GM23338 (cell line): ENCODE results near the gene SYNDIG1. TPM values are rescaled to one million over a fixed set of nuclear protein-coding genes. Genes with fewer than 3 reads are reported as not detected.

Experiments used
- CREB1 ChIP-seq: fragments of 250-450 bp; sonication (Bioruptor Pico); IDR thresholded peaks from 2 replicates; pipeline ENCODE4 v1.5.0; 2020; ENCODE audit warnings: low read depth, mild to moderate bottlenecking, moderate library complexity
- CTCF ChIP-seq, 2 experiments: fragments of 200-600 bp in 1 of 2; sonication (generic) in 1 of 2; conservative IDR thresholded peaks; 2 replicates each; pipeline versions ENCODE4 v1.5.1 to v1.6.1; 2016 to 2017; ENCODE audit warnings: antibody characterized with exemption in 2 of 2, low read depth in 2 of 2, mild to moderate bottlenecking in 2 of 2, moderate library complexity in 1 of 2
- EZH2phosphoT487 ChIP-seq: fragments of 200-600 bp; sonication (generic); IDR thresholded peaks from one replicate; pipeline ENCODE4 v1.8.1; 2018; ENCODE audit warnings: antibody characterized with exemption; ENCODE audit not compliant: unreplicated experiment
- JUNB ChIP-seq: IDR thresholded peaks from one replicate; pipeline ENCODE4 v1.6.1; 2016; ENCODE audit warnings: antibody characterized with exemption; ENCODE audit not compliant: unreplicated experiment
- NANOG ChIP-seq: IDR thresholded peaks from 2 replicates; pipeline ENCODE4 v1.6.1; 2016; ENCODE audit warnings: antibody characterized with exemption, borderline replicate concordance
- ZNF331 ChIP-seq: fragments of 250-450 bp; sonication (Bioruptor Pico); IDR thresholded peaks from 2 replicates; pipeline ENCODE4 v1.5.0; 2020; ENCODE audit warnings: low read depth, mild to moderate bottlenecking, moderate library complexity
- ZNF462 ChIP-seq: fragments of 250-450 bp; sonication (Bioruptor Pico); IDR thresholded peaks from 2 replicates; pipeline ENCODE4 v1.5.0; 2020; ENCODE audit warnings: mild to moderate bottlenecking, moderate library complexity
- polyA plus RNA-seq: library from polyadenylated mRNA; unstranded; fragments of >200 nt; fragmentation: Nextera tagmentation; extraction: Ambion mirVana; gene quantifications from 2 replicates; pipeline ENCODE4 v1.2.1, GENCODE V29; 2016
- total RNA-seq: library from RNA; depleted of rRNA; stranded (reverse); fragments of >200 nt; shearing (Covaris generic); gene quantifications from 2 replicates; pipeline ENCODE4 v1.2.3, GENCODE V29; 2014

The SYNDIG1 gene
- total and polyA plus RNA-seq, 2 experiments from 2014 or later = 2.8 to 4.8 TPM

- no peak for TF ChIP-seq ZNF462 (CRISPR knock-in tag)
- no peak for TF ChIP-seq NANOG
- no peak for TF ChIP-seq CTCF (conservative IDR thresholded peaks at IDR 0.05; ENCODE audit: low read depth in 2 of 2)
- no peak for TF ChIP-seq CREB1
- no peak for TF ChIP-seq EZH2phosphoT487
- TF ChIP-seq JUNB = no peak
- TF ChIP-seq ZNF331 (CRISPR knock-in tag) = no peak
Measured at GRCh38 chr20:24699321-24700165, 230.1 kb downstream of the SYNDIG1 start (continued).
